GM11168 (cell line): ENCODE measurements around the gene SGTA.

Source experiments
- in situ Hi-C: fragments of 300-500 bp; cut with MboI; formaldehyde crosslinking; loops from one replicate; pipeline ENCODE4 v1.12.0; 2022; ENCODE audit warnings: low sequenced_read_pairs; ENCODE audit not compliant: unreplicated experiment

SGTA gene

DNA sequence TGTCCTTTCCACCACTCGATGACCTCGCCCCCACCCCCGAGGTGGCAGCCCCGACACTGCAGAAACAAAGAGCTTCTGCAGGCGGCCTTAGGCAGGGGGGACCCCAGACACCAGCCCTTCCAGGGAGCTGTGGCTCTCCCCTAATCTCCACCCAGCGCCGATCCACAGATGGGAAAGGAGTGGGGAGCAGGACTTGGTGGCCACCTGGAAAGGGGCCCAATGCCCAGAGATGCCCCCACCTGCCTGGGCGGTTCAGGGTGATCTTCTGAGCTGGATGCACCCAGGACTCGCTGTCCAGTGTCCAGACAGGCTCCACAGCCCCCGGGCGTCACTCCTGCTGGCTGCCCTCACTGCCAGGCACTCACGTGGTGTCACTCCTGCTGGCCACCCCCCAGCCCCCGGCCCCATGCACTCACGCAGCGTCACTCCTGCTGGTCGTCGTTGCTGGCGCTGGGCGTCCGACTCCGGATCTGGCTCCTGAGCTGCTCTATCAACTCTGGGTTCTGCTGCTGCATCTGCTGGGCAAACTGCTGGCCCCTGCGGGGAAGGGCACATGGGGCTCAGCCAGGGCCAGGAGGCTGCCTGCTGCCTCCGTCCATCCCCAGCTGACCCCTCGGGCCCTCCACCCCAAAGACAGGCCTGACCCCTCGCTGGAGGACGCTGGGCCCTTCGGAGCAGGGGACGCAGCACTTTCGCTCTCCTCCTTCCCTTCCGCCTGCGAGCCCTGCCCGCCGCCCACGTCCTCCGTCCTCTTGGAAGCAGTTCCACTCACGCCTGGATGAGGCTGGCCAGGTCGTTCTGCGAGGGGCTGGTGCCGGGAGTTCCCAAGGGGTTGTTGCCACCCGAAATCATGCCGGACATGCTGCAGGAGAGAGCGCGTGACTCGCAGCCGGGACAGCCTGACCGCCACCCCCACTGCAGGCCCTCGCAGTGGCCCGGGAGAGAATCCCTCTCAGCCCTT, 25.9 kb downstream of the SGTA start:
- in situ Hi-C loops: loop anchor here (25.0 kb wide), 1 partner anchor 295 kb away; the partner anchor contains the start of gene LMNB2

DNA sequence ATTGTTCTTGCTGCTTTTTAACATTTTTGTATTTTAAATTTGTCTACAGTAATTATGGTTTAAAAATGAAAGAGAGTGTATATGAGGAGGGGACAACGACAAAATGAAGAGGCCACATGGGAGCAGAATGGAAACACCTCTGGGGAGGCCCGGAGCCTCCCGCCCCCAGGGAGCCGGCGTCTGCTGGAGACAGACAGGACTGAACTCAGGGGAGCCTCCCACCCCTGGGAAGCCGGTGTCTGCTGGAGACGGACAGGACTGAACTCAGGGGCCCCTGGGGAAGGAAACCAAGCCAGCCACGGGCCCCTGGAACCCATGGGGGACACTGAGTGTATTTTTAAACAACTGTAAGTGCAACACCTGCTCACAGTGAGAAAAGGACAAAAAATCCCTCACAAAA, 26.6 kb downstream of the SGTA start:
- in situ Hi-C loops: loop anchor here (25.0 kb wide), 1 partner anchor 294 kb away; the partner anchor contains the start of gene LMNB2

DNA sequence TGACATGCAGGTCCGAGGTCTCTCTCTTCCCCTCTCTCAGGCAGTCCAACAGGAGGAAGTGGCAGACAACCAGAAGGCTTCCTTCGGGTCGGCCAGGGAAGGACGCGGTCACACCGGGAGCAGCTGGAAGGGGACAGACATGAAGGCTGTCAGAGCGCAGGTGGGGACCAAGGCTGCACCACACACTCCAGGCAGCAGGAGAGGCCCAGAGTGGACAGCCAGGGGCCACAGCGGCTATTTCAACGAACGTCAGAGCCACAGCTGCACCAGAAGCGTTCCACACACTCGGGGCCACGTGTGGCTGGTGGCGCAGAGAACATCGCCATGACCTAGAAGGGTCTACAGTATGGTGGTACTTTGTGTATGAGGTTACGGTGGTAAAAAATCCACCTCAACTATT, 27.3 kb downstream of the SGTA start:
- in situ Hi-C loops: loop anchor here (25.0 kb wide), 1 partner anchor 294 kb away; the partner anchor contains the start of gene LMNB2

DNA sequence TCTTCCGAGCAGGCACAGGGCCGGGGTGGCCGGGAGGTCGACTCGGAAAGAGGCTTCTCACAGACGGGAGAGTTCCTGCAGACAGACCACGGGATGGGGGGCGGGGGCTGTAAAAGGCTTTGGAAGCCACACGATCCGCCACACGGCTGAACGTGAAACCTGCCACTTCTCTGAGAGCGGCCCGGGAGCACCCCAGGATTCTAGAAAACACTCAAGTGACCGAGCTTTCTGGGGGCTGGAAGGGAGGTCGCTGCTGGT, 27.7 kb downstream of the SGTA start:
- in situ Hi-C loops: loop anchor here (25.0 kb wide), 1 partner anchor 293 kb away; the partner anchor contains the start of gene LMNB2

DNA sequence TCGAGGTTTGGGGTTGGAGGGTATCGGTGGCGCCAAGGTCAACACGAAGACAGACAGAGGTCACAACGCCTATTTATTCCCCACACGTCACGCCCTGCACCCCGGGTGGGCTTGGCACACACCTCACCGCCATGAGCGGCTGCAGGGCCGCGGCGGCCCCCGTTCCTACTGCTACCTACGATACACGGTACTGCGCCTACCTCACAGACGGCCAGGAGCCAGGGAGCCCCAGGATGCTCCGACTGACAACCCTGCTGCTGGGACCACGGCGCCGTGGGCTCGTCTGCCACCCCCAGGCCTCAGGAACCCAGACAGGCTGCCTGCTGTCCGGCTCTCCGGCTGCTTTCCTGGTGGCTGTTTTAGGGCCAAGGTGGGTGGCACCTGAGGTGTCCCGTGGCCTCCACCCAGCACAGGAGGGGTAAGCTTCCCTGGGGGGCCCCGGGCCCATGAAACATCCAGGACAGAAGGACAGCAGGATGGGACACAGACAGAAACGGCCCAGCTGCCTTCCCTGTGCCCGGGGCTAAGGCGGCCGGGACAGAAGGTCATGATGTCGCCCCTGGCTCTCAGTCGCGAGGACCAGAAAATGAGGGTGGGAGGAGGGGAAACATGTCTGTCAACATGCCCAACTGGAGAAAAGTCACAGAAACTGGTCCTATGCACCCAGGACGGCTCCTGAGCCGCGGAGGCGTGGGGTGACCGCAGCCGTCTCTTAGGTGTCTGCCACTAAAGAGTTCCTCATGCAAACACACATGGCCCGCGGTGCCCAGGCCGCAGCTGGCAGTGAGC, 28.2 kb downstream of the SGTA start:
- in situ Hi-C loops: loop anchor here (25.0 kb wide), 1 partner anchor 293 kb away; the partner anchor contains the start of gene LMNB2

DNA sequence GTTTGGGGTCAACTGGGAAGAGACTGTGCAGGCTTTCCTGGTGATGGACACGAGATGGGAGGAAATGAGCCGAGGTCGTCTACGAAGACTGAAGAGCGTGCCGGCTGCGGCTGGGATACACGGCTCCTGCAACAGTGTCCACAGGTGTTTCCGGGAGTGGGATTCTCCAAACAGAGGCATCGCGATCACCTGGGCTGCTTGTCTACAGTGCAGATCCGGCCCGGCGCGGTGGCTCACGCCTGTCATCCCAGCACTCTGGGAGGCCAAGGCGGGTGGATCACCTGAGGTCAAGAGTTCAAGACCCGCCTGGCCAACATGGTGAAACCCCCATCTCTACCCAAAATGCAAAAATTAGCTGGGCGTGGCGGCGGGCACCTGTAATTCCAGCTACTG, 31.6 kb downstream of the SGTA start:
- in situ Hi-C loops: loop anchor here (25.0 kb wide), 1 partner anchor 289 kb away; the partner anchor contains the start of gene LMNB2

DNA sequence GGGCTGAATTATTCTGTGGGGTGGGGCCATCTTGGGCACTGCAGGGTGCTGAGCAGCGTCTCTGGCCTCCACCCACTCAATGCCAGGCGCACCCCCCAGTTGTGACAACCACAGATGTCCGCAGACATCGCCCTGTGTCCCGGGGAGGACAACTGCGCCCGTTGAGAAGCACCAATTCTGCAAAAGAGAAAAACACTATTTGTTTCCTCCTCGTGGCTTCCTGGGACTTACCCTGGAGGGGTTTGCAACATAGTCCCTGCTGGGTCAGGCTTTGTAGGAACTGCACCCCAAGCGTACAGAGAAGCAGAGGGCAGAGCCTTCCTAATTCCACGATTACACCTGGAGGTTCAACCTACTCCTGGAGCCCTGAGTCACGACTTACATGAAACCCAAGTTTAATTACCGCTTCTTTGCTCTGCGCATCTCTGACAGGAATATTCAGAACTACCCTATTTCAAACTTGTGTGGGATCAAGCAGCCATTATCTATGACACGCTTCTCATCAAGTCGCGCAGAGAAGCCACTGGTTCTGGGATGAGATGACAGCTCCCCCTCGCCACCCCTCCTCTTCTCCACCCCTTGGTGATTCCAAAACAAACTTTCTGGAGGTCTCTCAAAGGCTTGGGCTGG, 32.1 kb downstream of the SGTA start:
- in situ Hi-C loops: loop anchor here (25.0 kb wide), 1 partner anchor 289 kb away; the partner anchor contains the start of gene LMNB2

DNA sequence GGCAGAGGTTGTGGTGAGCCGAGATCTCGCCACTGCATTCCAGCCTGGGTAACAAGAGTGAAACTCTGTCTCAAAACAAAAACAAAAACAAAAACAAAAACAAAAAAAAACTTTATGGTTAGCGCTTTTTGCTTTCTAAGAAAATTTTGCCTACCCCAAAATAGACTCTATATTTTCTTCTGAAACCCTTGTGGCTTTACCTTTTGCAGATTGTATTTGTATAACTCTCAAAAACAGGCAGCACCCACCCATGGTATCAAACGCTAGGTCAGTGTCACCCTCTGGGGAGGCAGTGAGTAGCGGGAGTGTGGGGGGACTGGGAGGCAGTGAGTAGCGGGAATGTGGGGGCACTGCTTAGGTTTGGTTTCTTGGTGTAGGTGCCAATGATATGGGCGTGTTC, 35.7 kb downstream of the SGTA start:
- in situ Hi-C loops: loop anchor here (5.0 kb wide), 2 partner anchors 45 to 95 kb away; partner anchors contain the start of gene GNG7

DNA sequence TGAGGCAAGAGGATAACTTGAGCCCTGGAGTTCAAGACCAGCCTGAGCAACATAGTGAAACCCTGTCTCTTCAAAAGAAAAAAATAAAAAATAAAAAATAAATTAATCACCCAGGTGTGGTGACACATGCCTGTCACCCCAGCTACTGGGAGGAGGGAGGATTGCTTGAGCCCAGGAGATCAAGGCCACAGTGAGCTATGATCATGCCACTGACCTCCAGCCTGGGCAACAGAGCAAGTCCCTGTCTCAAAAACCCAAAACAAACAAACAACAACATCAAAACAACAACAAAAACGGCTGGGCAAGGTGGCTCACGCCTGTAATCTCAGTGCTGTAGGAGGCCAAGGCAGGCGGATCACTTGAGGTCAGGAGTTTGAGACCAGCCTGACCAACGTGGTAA, 39.0 kb downstream of the SGTA start:
- in situ Hi-C loops: no loop called here

DNA sequence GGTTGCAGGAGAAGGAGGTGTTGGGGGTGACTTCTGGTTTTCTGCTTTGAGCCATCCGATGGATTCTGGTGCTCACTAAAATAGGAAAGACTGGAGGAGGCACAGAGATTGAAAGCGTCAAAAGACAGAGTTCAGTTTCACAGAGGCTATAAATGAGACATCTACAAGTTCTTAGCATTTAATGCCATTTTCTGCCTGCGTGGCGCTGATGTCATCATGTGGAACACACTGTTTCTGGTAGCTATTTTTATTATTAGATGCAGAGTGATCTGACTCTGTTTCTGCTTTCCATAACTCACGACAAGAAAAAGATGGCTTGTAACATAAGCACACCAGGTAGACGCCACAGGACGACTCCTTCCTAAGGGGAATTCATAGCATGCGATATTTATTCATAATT, 40.0 kb downstream of the SGTA start:
- in situ Hi-C loops: no loop called here

DNA sequence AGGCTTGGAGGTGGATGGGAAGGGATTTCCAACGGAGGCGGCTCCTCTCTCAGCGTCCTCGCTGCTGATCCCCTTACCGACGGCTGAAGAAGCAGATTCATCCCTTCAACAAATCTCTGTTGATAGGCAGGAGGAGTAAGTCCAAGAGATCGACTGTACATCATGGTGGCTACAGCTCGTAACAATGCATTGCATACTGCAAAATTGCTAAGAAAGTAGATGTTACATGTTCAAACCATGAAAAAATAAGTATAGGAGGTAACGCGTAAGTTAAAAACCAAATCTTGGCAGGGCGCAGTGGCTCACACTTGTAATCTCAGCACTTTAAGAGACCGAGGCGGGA, 42.8 kb downstream of the SGTA start:
- in situ Hi-C loops: no loop called here

DNA sequence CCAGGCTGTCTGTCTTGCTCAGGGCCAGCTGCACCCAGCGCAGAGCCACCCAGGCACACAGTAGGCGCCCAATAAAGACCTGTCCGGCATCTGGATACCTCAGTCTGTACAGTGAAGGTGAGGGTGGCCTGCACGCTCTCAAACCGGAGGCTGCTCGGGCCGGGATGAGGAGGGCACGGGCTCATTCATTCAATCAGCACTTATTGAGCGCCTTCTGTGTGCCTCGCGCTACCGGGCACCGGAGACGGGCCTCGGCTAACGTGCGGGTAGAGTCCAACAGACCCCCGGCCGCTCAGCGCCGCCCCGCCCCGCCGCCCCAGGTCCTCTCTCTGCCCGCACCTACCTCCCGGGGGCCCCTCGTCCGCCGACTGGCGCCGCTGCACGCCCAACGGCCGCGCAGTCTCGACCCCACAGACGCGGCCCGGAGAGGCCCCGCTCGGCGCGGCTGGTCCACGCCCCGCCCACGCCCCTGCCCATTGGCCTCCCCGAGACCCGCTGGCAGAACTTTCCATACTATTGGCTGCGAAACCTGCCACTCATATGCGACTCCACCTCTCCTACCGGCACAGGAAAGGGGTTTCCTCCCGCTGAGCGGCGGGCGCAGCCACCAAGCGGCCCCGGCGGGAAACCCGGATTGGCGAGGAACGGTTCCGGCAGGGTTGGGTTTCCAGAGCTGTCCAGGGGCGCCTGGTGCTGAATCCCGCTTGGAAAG, 43.3 kb downstream of the SGTA start, which contains the start of gene SLC39A3:
Gene SLC39A3 (minus strand): TSS at position 416 of the 712 bp plus-strand sequence. CDS start 2,760 bp downstream, outside the sequence.
- in situ Hi-C loops: no loop called here

DNA sequence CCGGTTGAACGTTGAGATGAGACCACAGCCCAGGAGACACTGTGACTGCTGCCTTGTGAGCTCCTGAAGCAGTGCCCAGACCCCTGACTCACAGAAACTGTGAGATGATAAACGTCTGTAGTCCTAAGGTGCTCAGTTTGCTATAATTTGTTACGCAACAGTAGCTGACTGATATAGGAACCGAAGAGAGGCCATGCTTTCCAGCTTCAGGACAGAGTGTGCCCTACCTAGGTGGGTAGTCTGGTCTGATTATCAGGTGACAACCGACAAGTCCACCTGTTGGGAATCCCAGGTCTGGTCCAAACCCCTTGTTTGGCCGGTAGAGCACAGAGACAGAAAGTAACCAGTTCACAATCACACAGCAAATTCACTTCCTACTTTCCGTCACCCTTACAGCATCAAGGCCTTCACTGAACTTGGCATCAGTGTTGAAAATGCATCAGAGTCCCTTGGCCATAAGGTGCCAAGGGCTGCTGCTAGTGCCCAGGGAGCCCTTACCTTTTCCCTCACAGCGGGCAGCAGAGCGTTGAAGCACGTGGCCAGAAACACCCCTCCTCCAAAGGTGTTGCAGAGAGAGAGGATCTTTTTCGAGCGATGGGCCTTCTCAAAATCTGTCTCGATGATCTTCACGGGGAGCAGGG, 46.4 kb downstream of the SGTA start:
- in situ Hi-C loops: no loop called here

DNA sequence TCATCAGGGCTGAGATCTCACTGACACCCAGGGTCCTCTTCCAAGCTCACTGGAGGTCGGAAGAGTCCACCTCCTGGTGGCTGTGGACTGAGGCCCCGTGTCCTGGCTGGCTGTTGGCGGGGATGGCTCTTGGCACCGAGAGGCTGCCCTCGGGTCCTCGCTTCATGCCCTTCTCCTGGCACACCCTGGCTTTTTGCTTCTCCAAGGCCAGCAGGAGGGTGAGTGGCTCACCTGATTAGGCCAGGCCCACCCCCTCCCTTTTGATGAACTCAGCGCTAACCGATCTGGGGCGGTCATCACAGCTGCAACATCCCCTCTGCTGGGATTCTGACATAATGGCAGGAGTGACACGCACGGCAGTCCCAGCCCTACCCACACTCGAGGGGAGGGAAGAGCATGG, 47.7 kb downstream of the SGTA start:
- in situ Hi-C loops: no loop called here

DNA sequence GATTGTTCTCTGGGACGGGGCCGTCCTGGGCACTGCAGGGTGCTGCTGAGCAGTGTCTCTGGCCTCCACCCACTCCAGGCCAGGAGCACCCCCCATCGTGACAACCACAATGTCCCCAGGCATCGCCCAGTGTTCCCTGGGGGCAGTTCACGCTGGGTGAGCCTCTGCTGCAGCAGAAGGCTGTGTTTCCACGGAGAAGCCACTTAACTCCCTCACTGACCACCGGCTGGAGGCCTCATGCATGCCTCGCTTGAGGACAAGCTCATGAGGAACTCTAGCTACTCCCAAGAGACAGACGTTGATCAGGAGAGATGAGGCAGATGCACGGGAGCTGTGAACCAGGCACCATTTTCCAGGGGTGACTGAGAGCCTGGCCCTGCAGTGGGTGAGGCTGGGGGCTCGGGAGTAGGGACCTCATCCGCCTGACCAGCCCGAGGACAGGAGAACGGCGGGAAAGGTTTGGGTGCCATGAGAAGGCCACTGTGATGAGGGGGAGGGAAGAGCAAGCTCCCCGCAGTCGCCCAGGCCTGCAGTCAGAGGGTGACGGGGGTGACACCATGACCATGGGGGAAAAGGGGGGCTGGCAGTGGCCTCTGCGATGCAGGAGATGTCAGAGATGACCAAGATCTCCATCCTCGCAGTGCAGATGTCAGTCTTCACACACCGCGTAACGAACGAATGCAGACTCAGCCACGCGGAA, 48.3 kb downstream of the SGTA start:
- in situ Hi-C loops: no loop called here

DNA sequence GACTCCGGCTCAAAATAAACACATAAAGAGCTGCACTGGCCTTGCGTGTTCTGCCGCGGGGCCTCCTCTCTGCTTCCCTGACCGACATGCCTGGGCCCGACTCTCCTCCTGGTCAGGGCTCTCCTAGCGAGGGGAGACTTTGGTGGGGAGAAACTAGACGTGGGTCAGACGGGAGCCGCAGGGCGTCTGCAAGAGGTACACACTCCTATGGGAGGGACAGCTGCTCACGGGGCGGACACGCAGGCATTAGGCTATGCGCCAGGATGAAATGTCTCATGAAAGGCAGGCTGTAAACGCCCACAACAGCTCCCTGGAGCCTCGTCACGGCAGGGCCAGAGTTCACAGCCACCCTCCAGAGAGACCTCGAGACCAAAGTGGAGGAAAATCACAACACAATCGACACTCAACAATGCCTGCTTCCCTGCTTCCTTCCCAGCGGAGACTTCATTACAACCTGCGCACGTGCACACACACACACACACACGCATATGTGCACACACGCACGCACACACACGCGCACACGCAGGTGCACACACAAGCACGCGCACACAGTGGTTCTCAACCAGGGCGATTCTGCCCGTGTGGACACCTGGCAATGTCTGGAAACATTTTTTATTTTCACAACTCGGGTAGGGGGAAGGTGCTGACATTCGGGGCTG, 49.0 kb downstream of the SGTA start:
- in situ Hi-C loops: no loop called here

DNA sequence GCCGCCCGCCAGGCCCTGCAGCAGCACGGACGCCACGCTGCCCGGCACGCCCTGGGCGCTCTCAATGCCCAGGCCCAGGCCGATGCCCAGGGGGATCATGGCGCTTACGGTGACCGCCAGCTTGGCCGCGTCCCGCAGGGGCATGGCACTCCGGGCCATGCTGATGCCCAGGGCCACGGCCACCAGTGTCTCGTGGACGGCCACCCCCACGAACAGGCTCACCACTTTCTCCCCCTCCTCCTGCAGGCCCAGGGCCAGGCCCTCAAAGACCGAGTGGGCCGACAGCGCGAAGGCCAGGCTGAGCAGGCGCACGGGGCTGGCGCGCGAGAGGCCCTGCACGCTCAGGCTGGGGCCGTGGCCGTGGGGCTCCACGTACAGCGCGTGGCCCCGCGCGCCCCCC, 50.2 kb downstream of the SGTA start:
- in situ Hi-C loops: no loop called here

DNA sequence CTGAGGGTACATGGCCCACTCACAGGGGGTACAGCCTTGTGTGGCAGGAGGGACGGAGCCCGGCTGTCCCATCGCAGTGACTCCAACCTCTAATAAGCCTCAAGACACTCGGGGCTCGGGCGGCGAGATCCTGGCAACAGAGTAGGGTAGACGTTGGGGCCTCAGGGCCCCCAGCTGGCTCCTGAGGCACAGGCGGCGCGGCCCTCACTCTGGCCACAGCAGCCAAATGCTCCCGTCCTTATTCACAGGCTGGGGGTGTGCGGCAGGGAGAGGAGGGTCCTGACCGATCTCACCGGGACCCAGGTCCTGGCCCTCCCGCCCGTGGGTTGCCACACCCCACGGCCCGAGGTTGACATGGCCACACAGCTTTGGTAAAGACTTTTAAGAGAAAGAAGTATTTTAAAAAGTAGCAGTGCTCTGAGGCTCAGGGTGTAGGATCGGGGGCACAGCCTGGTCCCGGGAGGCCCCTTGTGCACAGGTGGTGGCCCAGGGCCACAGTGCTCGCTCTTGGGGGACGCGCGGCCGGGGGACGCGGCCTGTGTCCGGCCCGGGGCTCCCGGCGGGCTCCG, 50.8 kb downstream of the SGTA start:
- in situ Hi-C loops: no loop called here
